Thyroid gland (tissue), 4 donors: ENCODE data around the gene COL27A1.
"Not testable (repeated sequence)": the region's sequence is repeated elsewhere in the genome, so short reads cannot be mapped to it uniquely, and the experiment has no call there.

Experiments used
- CTCF ChIP-seq, 6 experiments: fragments of 200-600 bp in 3 of 6; fragments of 450-650 bp in 3 of 6; sonication (generic) in 3 of 6; IDR thresholded peaks; one replicate each; pipeline ENCODE4 v1.5.1; 2016 to 2019; ENCODE audit warnings: antibody characterized with exemption in 6 of 6, mild to moderate bottlenecking in 2 of 6, inconsistent platforms in 1 of 6, moderate library complexity in 1 of 6
- POLR2A ChIP-seq, 2 donors: fragments of 450-650 bp; IDR thresholded peaks; one replicate each; pipeline ENCODE4 v1.6.1; 2017; ENCODE audit warnings: antibody characterized with exemption in 2 of 2, mild to moderate bottlenecking in 2 of 2, moderate library complexity in 1 of 2

- TF ChIP-seq POLR2A, CTCF (IDR thresholded peaks at IDR 0.05): not testable (repeated sequence)
Measured at GRCh38 chr9:114323849-114324248, 168.5 kb downstream of the COL27A1 start.
